ENCODE measurements around the gene ASB4.
"Not testable (repeated sequence)": the region's sequence is repeated elsewhere in the genome, so short reads cannot be mapped to it uniquely, and the experiment has no call there.

Gene ASB4

DNA sequence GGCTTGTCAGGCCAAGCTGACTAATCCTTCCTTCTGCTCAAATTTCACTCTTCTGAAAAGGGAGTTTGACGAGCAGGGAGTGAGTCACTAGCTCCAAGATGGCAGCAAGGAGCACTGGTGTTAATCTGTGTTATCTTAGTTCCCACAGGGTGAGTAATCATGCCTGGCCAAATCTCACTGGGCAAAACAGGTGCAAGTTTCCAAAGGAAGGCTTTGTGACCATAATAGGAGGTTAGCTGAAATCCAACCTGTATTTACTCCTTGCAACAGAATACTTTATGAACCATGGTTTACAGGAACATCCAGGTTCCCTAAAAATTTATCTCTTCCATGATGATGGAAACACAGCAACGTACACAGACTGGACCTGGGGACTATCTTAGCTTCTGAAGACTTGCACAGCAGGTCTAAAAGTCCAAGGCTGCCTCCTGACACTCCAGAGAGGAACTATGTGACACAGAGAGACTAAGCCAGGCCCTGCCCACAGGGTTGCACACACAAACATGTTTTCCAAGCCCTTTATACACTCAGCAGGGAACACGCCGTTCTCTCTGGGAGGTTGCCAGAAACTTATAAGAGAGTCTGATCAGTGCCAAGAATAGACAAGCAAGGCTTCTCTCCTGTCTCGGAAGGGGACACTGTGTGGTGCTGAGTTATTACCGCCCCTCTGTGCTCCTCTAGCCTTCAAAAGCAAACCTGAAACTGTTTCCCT is 64.2 kb downstream of the ASB4 start:
- H3K4me3 ChIP-seq (replicated peaks; ENCODE audit: insufficient read depth, low read length) = no peak overlapping the region
- H3K27me3 ChIP-seq (ENCODE audit: insufficient read depth, poor library complexity, severe bottlenecking) = no peaks in the 10 kb centered on the region
- DNase-seq (ENCODE audit: low read depth in 1 of 2, low spot score in 1 of 2) = no peak
- H3K27ac ChIP-seq (replicated peaks) = no peak overlapping the region
- TF ChIP-seq REST (IDR thresholded peaks at IDR 0.05; ENCODE audit: insufficient replicate concordance, low read depth) (no peak), SPI1 (IDR thresholded peaks at IDR 0.05; ENCODE audit: borderline replicate concordance, low read depth) (no peak), POLR2AphosphoS5 (IDR thresholded peaks at IDR 0.05; ENCODE audit: low read depth) (no peak), GABPA (IDR thresholded peaks at IDR 0.05; ENCODE audit: low read depth) (no peak)
- TF ChIP-seq, protein P1, sequence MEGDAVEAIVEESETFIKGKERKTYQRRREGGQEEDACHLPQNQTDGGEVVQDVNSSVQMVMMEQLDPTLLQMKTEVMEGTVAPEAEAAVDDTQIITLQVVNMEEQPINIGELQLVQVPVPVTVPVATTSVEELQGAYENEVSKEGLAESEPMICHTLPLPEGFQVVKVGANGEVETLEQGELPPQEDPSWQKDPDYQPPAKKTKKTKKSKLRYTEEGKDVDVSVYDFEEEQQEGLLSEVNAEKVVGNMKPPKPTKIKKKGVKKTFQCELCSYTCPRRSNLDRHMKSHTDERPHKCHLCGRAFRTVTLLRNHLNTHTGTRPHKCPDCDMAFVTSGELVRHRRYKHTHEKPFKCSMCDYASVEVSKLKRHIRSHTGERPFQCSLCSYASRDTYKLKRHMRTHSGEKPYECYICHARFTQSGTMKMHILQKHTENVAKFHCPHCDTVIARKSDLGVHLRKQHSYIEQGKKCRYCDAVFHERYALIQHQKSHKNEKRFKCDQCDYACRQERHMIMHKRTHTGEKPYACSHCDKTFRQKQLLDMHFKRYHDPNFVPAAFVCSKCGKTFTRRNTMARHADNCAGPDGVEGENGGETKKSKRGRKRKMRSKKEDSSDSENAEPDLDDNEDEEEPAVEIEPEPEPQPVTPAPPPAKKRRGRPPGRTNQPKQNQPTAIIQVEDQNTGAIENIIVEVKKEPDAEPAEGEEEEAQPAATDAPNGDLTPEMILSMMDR (IDR thresholded peaks at IDR 0.05; ENCODE audit: insufficient read depth, low read length) = no peak

DNA sequence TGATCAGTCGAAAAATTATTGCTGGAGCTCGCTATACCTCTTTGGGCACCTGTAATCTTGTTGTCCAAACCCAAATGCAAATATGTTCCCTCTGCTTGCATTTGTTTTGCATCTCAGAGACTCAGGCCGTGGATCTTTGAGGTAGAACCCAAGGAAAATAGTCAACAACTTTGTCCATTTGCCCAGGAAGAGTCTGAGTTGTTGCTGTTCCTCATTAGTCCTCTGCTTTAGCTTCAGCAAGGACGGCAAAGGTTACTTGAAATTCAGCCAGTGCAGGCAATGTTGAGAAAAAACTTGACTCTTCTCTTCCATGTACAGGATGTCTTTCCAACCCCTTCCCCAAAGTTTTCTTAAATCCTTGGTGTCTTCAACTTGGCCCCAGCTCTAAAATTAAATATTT is 64.8 kb downstream of the ASB4 start:
- Histone ChIP-seq H3K4me3 (replicated peaks; ENCODE audit: insufficient read depth, low read length) (no peak overlapping the region), H3K27ac (replicated peaks) (no peak overlapping the region), H3K27me3 (ENCODE audit: insufficient read depth, poor library complexity, severe bottlenecking) (no peaks in the 10 kb centered on the region)
- no peak for DNase-seq (ENCODE audit: low read depth in 1 of 2, low spot score in 1 of 2)
- TF ChIP-seq GABPA (IDR thresholded peaks at IDR 0.05; ENCODE audit: low read depth) (no peak), POLR2AphosphoS5 (IDR thresholded peaks at IDR 0.05; ENCODE audit: low read depth) (no peak), REST (IDR thresholded peaks at IDR 0.05; ENCODE audit: insufficient replicate concordance, low read depth) (no peak), SPI1 (IDR thresholded peaks at IDR 0.05; ENCODE audit: borderline replicate concordance, low read depth) (no peak)
- TF ChIP-seq, protein P1 (IDR thresholded peaks at IDR 0.05; ENCODE audit: insufficient read depth, low read length) = no peak

GRCh38 chr7:95552010-95552926 is 66.5 kb downstream of the ASB4 start:
- DNase-seq (ENCODE audit: low read depth in 1 of 2, low spot score in 1 of 2); H3K4me3 ChIP-seq (replicated peaks; ENCODE audit: insufficient read depth, low read length); H3K27ac ChIP-seq (replicated peaks); H3K27me3 ChIP-seq (ENCODE audit: insufficient read depth, poor library complexity, severe bottlenecking): not testable (repeated sequence)

GRCh38 chr7:95553939-95554338 is 68.2 kb downstream of the ASB4 start:
- Histone ChIP-seq H3K4me3 (replicated peaks; ENCODE audit: insufficient read depth, low read length) (no peak overlapping the region), H3K27ac (replicated peaks) (no peak overlapping the region), H3K27me3 (ENCODE audit: insufficient read depth, poor library complexity, severe bottlenecking) (no peaks in the 10 kb centered on the region)
- no peak for TF ChIP-seq SPI1 (IDR thresholded peaks at IDR 0.05; ENCODE audit: borderline replicate concordance, low read depth)
- no peak for TF ChIP-seq REST (IDR thresholded peaks at IDR 0.05; ENCODE audit: insufficient replicate concordance, low read depth)
- TF ChIP-seq GABPA (IDR thresholded peaks at IDR 0.05; ENCODE audit: low read depth) = no peak
- TF ChIP-seq, protein P1 (IDR thresholded peaks at IDR 0.05; ENCODE audit: insufficient read depth, low read length) = no peak
- no peak for TF ChIP-seq POLR2AphosphoS5 (IDR thresholded peaks at IDR 0.05; ENCODE audit: low read depth)
- no peak for DNase-seq (ENCODE audit: low read depth in 1 of 2, low spot score in 1 of 2)

Data from HL-60 (cell line).